ENCODE data around the gene TSPAN10. TPM values are rescaled to one million over a fixed set of nuclear protein-coding genes. Genes with fewer than 3 reads are reported as not detected.

TSPAN10 gene
- total and polyA plus RNA-seq, 2 of the 13 experiments (the other 11 are each of a cell fraction or from before 2014, with no cell fraction given) = 0.54 to 0.75 TPM

- TF ChIP-seq ZNF800 (CRISPR knock-in tag; IDR thresholded peaks at IDR 0.05) (peak; percentile 39; the same call in 1 of the 2 replicates), HNF1B (CRISPR knock-in tag; IDR thresholded peaks at IDR 0.05) (peak; percentile 57; the same call in 1 of the 2 replicates), ZNF772 (CRISPR knock-in tag; IDR thresholded peaks at IDR 0.05) (0 out of 2 replicates have a peak, but pooled peaks have one; percentile 14), YEATS2 (CRISPR knock-in tag; IDR thresholded peaks at IDR 0.05; ENCODE audit: borderline replicate concordance) (peak; percentile 51; the same call in 1 of the 2 replicates), ZNF274 (CRISPR knock-in tag; IDR thresholded peaks at IDR 0.05) (0 out of 2 replicates have a peak, but pooled peaks have one; percentile 61), TMF1 (CRISPR knock-in tag; IDR thresholded peaks at IDR 0.05; ENCODE audit: low read depth) (no peak), ESRRA (CRISPR knock-in tag; IDR thresholded peaks at IDR 0.05; ENCODE audit: low read depth) (peak; percentile 68), ZNF747 (CRISPR knock-in tag; IDR thresholded peaks at IDR 0.05; ENCODE audit: borderline replicate concordance) (peak; percentile 60; the same call in 1 of the 2 replicates), HNRNPL (IDR thresholded peaks at IDR 0.05; ENCODE audit: low read depth, low read length) (0 out of 2 replicates have a peak, but pooled peaks have one; percentile 11), KLF13 (CRISPR knock-in tag; IDR thresholded peaks at IDR 0.05) (no peak), NFKB2 (CRISPR knock-in tag; IDR thresholded peaks at IDR 0.05; ENCODE audit: borderline replicate concordance) (peak; percentile 43; the same call in 1 of the 2 replicates), ZNF589 (CRISPR knock-in tag; conservative IDR thresholded peaks at IDR 0.05) (no peak), PAXIP1 (CRISPR knock-in tag; conservative IDR thresholded peaks at IDR 0.05) (peak; percentile 48; the same call in 1 of the 2 replicates), ZFP37 (CRISPR knock-in tag; IDR thresholded peaks at IDR 0.05; ENCODE audit: borderline replicate concordance) (no peak), GTF3A (CRISPR knock-in tag; conservative IDR thresholded peaks at IDR 0.05) (no peak)
- TF ChIP-seq, protein P1, sequence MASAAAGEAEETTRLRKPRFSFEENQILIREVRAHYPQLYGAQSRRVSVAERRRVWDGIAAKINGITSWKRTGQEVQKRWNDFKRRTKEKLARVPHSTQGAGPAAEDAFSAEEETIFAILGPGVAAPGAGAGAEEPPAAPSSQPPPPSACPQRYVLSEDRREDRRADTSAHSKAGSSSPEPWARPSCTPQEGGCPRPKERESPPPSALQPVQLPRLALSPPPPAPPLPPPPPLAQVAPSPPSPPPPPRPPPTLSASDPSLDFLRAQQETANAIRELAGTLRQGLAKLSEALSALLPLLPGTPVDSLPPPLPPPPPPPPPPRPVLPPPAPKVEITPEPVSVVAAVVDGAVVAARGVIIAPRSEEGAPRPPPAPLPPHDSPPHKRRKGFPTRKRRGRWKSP (CRISPR knock-in tag; IDR thresholded peaks at IDR 0.05) = no peak
These were observed 18.6 kb downstream of the TSPAN10 start (continued) for GRCh38 chr17:81655378-81656117.

Measured in HepG2 (cell line).